GM06990 (cell line): ENCODE data around the gene OTX2.

Source experiments
- DNase-seq: peaks from one replicate; pipeline ENCODE4 v3.0.0-alpha.2; 2011; ENCODE audit not compliant: insufficient read length; ENCODE audit errors: extremely low read depth
- H3K27me3 ChIP-seq: replicated peaks from 2 replicates; pipeline ENCODE4 v1.6.0; 2011; ENCODE audit warnings: low read length; ENCODE audit not compliant: control insufficient read depth, insufficient read depth
- H3K36me3 ChIP-seq: 2 replicates; pipeline ENCODE4 v1.5.1; 2011; ENCODE audit warnings: low read length; ENCODE audit not compliant: control insufficient read depth, insufficient read depth
- H3K4me3 ChIP-seq: replicated peaks from 2 replicates; pipeline ENCODE4 v1.5.1; 2011; ENCODE audit warnings: low read depth, mild to moderate bottlenecking, control low read depth, low read length
- TF ChIP-seq, protein P1 (sequence below): IDR thresholded peaks from 2 replicates; pipeline ENCODE4 v1.5.1; 2011; ENCODE audit warnings: low read length, control low read depth, mild to moderate bottlenecking, inconsistent platforms; ENCODE audit not compliant: insufficient read depth, poor library complexity, severe bottlenecking

The OTX2 gene

GRCh38 chr14:56806760-56807159 is 3.5 kb downstream of the OTX2 start:
- no peak overlapping the region for H3K4me3 ChIP-seq
- TF ChIP-seq, protein P1, sequence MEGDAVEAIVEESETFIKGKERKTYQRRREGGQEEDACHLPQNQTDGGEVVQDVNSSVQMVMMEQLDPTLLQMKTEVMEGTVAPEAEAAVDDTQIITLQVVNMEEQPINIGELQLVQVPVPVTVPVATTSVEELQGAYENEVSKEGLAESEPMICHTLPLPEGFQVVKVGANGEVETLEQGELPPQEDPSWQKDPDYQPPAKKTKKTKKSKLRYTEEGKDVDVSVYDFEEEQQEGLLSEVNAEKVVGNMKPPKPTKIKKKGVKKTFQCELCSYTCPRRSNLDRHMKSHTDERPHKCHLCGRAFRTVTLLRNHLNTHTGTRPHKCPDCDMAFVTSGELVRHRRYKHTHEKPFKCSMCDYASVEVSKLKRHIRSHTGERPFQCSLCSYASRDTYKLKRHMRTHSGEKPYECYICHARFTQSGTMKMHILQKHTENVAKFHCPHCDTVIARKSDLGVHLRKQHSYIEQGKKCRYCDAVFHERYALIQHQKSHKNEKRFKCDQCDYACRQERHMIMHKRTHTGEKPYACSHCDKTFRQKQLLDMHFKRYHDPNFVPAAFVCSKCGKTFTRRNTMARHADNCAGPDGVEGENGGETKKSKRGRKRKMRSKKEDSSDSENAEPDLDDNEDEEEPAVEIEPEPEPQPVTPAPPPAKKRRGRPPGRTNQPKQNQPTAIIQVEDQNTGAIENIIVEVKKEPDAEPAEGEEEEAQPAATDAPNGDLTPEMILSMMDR, result no peak
- no peak for DNase-seq
- H3K36me3 ChIP-seq, result no peaks in the 10 kb centered on the region
- peaks cover 1% of the 10 kb centered on the region; the same call in 1 of the 2 replicates for H3K27me3 ChIP-seq

GRCh38 chr14:56805992-56806727 is 4.1 kb downstream of the OTX2 start:
- TF ChIP-seq, protein P1, result no peak
- Histone ChIP-seq H3K4me3 (no peak overlapping the region), H3K36me3 (no peaks in the 10 kb centered on the region), H3K27me3 (peaks cover 1% of the 10 kb centered on the region; the same call in 1 of the 2 replicates)
- DNase-seq, result no peak

GRCh38 chr14:56805201-56805991 is 4.9 kb downstream of the OTX2 start:
- H3K4me3 ChIP-seq, result no peak overlapping the region
- TF ChIP-seq, protein P1, result no peak
- DNase-seq, result no peak
- peaks cover 1% of the 10 kb centered on the region; the same call in 1 of the 2 replicates for H3K27me3 ChIP-seq
- H3K36me3 ChIP-seq, result no peaks in the 10 kb centered on the region

DNA sequence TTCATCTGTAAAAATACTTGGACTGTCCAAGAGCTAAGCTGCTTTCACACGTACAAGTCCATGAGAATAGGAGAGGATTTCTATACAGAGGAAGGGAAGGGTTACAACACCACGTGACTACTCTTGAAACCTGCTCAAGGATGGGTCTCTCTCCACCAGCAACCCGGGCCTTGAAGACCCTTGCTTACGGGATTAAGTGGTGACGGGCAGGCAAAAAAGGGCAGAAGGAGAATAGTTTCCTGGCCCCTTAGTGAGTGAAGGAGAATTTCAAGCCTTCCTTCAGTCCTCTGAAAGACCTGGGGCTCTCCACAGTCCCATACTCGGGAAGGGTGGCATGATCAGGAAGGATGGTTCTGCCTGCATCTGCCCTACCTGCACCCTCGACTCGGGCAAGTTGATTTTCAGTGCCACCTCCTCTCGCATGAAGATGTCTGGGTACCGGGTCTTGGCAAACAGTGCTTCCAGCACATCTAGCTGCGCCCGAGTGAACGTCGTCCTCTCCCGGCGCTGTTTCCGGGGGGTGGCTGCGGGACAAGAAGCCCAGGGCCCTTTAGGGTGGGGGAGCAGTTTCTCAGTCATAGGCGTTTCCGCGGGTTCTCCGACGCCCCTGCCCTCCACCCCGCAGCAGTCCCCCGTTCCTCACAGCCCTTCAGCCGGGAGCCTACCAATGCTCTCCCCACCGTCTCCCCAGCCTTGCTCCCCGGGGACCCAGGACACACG is 6.3 kb downstream of the OTX2 start:
- H3K4me3 ChIP-seq, result no peak overlapping the region
- DNase-seq, result no peak
- H3K27me3 ChIP-seq, result peaks cover 1% of the 10 kb centered on the region; the same call in 1 of the 2 replicates
- TF ChIP-seq, protein P1, result no peak
- no peaks in the 10 kb centered on the region for H3K36me3 ChIP-seq

- Histone ChIP-seq H3K4me3 (no peak overlapping the region), H3K36me3 (no peaks in the 10 kb centered on the region), H3K27me3 (peaks cover 3% of the 10 kb centered on the region)
- TF ChIP-seq, protein P1, result no peak
- no peak for DNase-seq
Measured at GRCh38 chr14:56801920-56802319, 8.4 kb downstream of the OTX2 start.
